Kidney (tissue), 14 donors: Measurements from ENCODE around the gene ZSWIM8. TPM values are rescaled to one million over a fixed set of nuclear protein-coding genes. Genes with fewer than 3 reads are reported as not detected.

ENCODE experiments used
- DNase-seq, 5 donors: peaks; one replicate each; pipeline ENCODE4 v3.0.0-alpha.2; 2013 to 2020
- FAIRE-seq: peaks from 2 replicates; lab custom pipeline; 2012; peaks lifted over from hg19 to GRCh38; lab: Jason Lieb, UNC
- H3K27ac ChIP-seq, 2 donors: one replicate each; pipeline ENCODE4 v1.7.0; 2013; ENCODE audit warnings: low read depth in 2 of 2, low read length in 2 of 2, inconsistent platforms in 1 of 2
- H3K27me3 ChIP-seq: one replicate; pipeline ENCODE4 v1.7.1; 2013; ENCODE audit warnings: low read length, inconsistent platforms; ENCODE audit not compliant: control insufficient read depth, insufficient read depth
- H3K36me3 ChIP-seq, 3 donors: one replicate each; pipeline versions ENCODE4 v1.7.0 to v1.7.1; 2013; ENCODE audit warnings: low read length in 3 of 3, control low read depth in 1 of 3, inconsistent platforms in 1 of 3; ENCODE audit not compliant: insufficient read depth in 3 of 3, control insufficient read depth in 2 of 3
- H3K4me1 ChIP-seq, 3 donors: one replicate each; pipeline versions ENCODE4 v1.7.0 to v1.7.1; 2013; ENCODE audit warnings: low read length in 3 of 3, inconsistent platforms in 1 of 3, low read depth in 1 of 3; ENCODE audit not compliant: control insufficient read depth in 2 of 3, insufficient read depth in 2 of 3
- H3K4me3 ChIP-seq, 3 donors: one replicate each; pipeline versions ENCODE4 v1.7.0 to v1.8.1; 2013; ENCODE audit warnings: low read length in 3 of 3, control low read depth in 1 of 3, inconsistent platforms in 1 of 3
- H3K9ac ChIP-seq, 3 donors: one replicate each; pipeline versions ENCODE4 v1.7.0 to v1.7.1; 2013; ENCODE audit warnings: low read length in 3 of 3, control low read depth in 1 of 3, inconsistent platforms in 1 of 3
- H3K9me3 ChIP-seq, 3 donors: one replicate each; pipeline versions ENCODE4 v1.7.0 to v1.7.1; 2013; ENCODE audit warnings: low read length in 3 of 3, control low read depth in 1 of 3, inconsistent platforms in 1 of 3; ENCODE audit not compliant: control insufficient read depth in 2 of 3, insufficient read depth in 1 of 3
- intact Hi-C: fragments of 100-400 bp; cut with DNase I; formaldehyde crosslinking; loops from one replicate; pipeline ENCODE4 v1.11.1; 2022
- polyA plus RNA-seq: library from polyadenylated mRNA; stranded (reverse); fragments of 350-450 nt; fragmentation: Illumina TruSeq; extraction: RNeasy Lipid Tissue Mini Kit (QIAGEN cat#74804); gene quantifications from one replicate; pipeline ENCODE4 v1.2.3, GENCODE V29; 2014; ENCODE audit warnings: low read depth, low replicate concordance; ENCODE audit not compliant: insufficient read depth
- total RNA-seq: library from RNA; stranded (reverse); fragmentation: NEBNext Ultra II Directional; extraction: Animal tissue kit (Norgen Biotek cat#: 25700); gene quantifications from one replicate; pipeline ENCODE4 v1.2.1, GENCODE V29; 2021
- TF ChIP-seq, protein P1 (sequence below): IDR thresholded peaks from 3 replicates; pipeline ENCODE4 v1.5.1; 2012; ENCODE audit warnings: mild to moderate bottlenecking, moderate library complexity, borderline replicate concordance; ENCODE audit not compliant: insufficient read depth; ENCODE audit errors: extremely low read depth
- donor health status: control.
- donor health status: control.
- donor health status: control.
- donor health status: control.
- donor health status: control.
- donor health status: DM: yes; HTN: yes; CAD: no.
- donor health status: Normal renal cell carcinoma (clear cell type).

ZSWIM8 gene
- total and polyA plus RNA-seq, 2 donors from 2014 or later = 91.8 to 96.7 TPM

DNA sequence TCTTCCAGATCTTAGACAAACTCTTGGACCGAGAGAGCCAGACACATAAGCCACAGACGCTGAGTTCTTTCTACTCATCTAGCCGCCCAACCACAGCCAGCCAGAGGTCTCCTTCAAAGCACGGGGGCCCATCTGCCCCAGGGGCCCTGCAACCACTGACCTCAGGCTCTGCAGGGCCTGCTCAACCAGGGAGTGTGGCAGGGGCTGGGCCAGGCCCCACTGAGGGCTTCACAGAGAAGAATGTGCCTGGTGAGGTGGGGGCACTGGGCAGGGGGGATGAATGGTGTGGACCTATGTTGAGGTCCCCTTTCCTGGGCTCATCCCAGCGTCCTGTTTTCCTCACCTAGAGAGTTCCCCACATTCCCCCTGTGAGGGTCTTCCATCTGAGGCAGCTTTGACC is 11.4 kb downstream of the ZSWIM8 start:
- Histone ChIP-seq H3K4me1 (peaks cover 0 to 10% (median 2%) of the 10 kb centered on the region in 3 donors), H3K36me3 (peaks cover 11 to 85% (median 55%) of the 10 kb centered on the region in 3 donors), H3K27ac (no peak overlapping the region), H3K9ac (no peak overlapping the region), H3K4me3 (no peak overlapping the region), H3K9me3 (no peaks in the 10 kb centered on the region), H3K27me3 (no peaks in the 10 kb centered on the region)
- intact Hi-C loops = no loop called here
- TF ChIP-seq, protein P1, sequence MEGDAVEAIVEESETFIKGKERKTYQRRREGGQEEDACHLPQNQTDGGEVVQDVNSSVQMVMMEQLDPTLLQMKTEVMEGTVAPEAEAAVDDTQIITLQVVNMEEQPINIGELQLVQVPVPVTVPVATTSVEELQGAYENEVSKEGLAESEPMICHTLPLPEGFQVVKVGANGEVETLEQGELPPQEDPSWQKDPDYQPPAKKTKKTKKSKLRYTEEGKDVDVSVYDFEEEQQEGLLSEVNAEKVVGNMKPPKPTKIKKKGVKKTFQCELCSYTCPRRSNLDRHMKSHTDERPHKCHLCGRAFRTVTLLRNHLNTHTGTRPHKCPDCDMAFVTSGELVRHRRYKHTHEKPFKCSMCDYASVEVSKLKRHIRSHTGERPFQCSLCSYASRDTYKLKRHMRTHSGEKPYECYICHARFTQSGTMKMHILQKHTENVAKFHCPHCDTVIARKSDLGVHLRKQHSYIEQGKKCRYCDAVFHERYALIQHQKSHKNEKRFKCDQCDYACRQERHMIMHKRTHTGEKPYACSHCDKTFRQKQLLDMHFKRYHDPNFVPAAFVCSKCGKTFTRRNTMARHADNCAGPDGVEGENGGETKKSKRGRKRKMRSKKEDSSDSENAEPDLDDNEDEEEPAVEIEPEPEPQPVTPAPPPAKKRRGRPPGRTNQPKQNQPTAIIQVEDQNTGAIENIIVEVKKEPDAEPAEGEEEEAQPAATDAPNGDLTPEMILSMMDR = no peak
- FAIRE-seq (no peak), DNase-seq (no peak)

DNA sequence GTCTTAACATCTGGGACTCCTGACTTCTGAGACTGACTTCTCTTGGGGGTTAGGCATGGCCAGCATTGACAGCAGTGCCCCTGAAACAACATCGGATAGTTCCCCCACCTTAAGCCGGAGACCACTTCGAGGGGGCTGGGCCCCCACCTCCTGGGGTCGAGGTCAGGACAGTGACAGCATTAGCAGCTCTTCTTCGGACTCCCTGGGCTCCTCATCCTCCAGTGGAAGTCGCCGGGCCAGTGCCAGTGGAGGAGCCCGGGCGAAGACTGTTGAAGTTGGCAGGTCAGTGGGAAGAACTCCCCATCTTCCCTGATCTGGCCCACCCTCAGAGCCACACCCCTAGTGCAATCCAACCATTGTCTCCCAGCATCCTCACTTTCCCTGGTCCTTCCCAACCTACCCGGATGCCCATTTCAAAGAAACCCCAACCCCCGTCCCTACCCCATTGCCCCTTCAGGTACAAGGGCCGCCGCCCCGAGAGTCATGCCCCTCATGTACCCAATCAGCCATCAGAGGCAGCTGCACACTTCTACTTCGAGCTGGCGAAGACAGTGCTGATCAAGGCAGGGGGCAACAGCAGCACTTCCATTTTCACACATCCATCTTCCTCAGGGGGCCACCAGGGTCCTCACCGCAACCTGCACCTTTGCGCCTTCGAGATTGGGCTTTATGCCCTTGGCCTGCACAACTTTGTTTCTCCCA is 12.1 kb downstream of the ZSWIM8 start:
- DNase-seq (no peak), FAIRE-seq (no peak)
- TF ChIP-seq, protein P1 = no peak
- Histone ChIP-seq H3K36me3 (peaks cover 11 to 83% (median 58%) of the 10 kb centered on the region in 3 donors), H3K4me3 (no peak overlapping the region), H3K9me3 (no peaks in the 10 kb centered on the region), H3K27me3 (no peaks in the 10 kb centered on the region), H3K4me1 (peaks cover 0 to 6% (median 2%) of the 10 kb centered on the region in 3 donors), H3K27ac (no peak overlapping the region), H3K9ac (no peak overlapping the region)
- intact Hi-C loops = no loop called here

DNA sequence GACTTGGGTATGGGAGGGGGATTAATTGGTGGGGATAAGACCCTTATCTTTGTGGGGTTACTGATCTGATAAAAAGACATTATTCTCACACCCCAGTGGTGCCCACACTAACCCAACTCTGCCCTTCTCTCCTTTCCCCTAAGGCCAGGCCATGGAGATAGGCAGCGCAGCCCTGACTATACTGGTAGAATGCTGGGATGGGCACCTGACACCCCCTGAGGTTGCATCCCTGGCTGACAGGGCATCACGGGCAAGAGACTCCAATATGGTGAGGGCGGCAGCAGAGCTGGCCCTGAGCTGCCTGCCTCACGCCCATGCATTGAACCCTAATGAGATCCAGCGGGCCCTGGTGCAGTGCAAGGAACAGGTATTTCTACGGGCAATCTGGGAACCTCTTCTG is 12.7 kb downstream of the ZSWIM8 start:
- DNase-seq (no peak), FAIRE-seq (no peak)
- Histone ChIP-seq H3K36me3 (peaks cover 11 to 83% (median 62%) of the 10 kb centered on the region in 3 donors), H3K4me3 (no peak overlapping the region), H3K27ac (no peak overlapping the region), H3K9ac (no peak overlapping the region), H3K4me1 (peaks cover 0 to 3% (median 2%) of the 10 kb centered on the region in 3 donors), H3K9me3 (no peaks in the 10 kb centered on the region), H3K27me3 (no peaks in the 10 kb centered on the region)
- TF ChIP-seq, protein P1 = no peak
- intact Hi-C loops = no loop called here
